ENCODE data around the gene GREB1.

The GREB1 gene

DNA sequence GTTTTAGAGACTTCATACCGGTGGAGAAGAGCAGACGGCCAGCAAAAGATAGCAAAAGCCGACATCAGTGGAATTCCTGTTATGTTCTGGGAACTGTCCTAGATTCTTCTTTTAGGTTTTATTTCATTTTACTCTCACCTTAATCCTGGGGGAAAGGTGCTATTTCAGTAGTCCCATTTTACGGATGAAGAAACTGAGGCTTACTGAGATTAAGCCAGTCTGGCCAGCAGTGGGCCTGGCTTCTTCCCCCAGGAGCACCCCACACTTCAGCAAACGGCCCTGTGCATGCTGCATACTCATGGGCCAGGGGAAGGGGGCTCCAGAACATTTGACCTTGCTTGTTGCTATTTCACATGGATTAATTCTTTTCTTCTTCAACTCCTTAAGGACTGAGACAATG lies 79.5 kb downstream of the GREB1 start:
- H3K4me3 ChIP-seq (ENCODE audit: low read depth, low read length), result no peak overlapping the region
- TF ChIP-seq, protein P1, sequence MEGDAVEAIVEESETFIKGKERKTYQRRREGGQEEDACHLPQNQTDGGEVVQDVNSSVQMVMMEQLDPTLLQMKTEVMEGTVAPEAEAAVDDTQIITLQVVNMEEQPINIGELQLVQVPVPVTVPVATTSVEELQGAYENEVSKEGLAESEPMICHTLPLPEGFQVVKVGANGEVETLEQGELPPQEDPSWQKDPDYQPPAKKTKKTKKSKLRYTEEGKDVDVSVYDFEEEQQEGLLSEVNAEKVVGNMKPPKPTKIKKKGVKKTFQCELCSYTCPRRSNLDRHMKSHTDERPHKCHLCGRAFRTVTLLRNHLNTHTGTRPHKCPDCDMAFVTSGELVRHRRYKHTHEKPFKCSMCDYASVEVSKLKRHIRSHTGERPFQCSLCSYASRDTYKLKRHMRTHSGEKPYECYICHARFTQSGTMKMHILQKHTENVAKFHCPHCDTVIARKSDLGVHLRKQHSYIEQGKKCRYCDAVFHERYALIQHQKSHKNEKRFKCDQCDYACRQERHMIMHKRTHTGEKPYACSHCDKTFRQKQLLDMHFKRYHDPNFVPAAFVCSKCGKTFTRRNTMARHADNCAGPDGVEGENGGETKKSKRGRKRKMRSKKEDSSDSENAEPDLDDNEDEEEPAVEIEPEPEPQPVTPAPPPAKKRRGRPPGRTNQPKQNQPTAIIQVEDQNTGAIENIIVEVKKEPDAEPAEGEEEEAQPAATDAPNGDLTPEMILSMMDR (IDR thresholded peaks at IDR 0.05; ENCODE audit: low read depth, low read length), result no peak
- no peak for DNase-seq (ENCODE audit: low read depth, low spot score)
- in situ Hi-C loops (cut with HindIII; ENCODE audit: low sequenced_read_pairs), result no loop called here

DNA sequence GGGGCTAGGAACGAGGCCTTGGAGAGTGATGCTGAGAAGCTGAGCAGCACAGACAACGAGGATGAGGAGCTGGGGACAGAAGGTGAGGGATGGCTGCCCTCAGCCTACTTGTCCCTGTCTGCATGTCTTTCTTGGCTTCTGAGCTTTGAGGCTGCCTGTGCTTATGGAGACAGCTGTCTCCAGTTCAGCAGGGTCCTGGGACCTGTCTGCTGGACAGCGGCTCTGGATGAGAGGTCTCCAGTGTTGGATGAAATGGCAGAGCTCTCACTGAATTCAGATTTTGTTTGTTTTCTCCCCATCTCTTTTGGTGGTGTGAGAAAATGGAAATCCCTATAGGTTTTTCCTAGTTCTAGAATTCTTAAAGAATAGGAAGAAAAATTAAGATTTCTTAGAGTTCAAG lies 81.4 kb downstream of the GREB1 start:
- TF ChIP-seq, protein P1 (IDR thresholded peaks at IDR 0.05; ENCODE audit: low read depth, low read length), result no peak

DNA sequence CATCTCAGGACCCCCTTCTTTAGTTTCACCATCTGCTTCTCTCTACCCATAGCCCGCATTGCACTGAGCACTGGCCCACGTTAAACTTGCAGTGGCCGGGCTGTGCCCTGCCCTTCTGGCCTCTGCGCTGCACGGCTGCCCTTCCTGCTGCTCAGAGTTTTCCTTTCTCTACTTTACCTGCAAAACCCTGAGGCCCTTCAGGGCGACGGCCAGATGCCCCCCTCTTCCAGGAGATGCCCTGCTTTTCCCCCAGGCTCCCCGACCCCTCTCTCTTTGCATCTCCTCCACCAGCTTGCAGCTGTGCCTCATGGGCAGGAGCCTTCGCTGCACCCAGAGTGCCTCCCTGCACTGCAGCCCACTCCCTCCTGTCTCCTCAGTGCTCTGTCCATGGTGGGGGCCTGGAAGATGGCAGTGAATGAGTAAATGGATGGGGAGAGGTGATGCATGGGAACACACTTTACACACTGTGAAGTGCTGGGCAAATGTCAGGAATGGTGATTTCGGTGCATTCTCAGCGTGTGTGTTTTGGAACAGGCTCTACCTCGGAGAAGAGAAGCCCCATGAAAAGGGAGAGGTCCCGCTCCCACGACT lies 82.3 kb downstream of the GREB1 start:
- DNase-seq (ENCODE audit: low read depth, low spot score), result no peak
- no peak overlapping the region for H3K4me3 ChIP-seq (ENCODE audit: low read depth, low read length)
- in situ Hi-C loops (cut with HindIII; ENCODE audit: low sequenced_read_pairs), result no loop called here
- TF ChIP-seq, protein P1 (IDR thresholded peaks at IDR 0.05; ENCODE audit: low read depth, low read length), result no peak

More for the DNA sequence above, 81.4 kb downstream of the GREB1 start:
- DNase-seq (ENCODE audit: low read depth, low spot score), result no peak
- no peak overlapping the region for H3K4me3 ChIP-seq (ENCODE audit: low read depth, low read length)
- in situ Hi-C loops (cut with HindIII; ENCODE audit: low sequenced_read_pairs), result no loop called here

DNA sequence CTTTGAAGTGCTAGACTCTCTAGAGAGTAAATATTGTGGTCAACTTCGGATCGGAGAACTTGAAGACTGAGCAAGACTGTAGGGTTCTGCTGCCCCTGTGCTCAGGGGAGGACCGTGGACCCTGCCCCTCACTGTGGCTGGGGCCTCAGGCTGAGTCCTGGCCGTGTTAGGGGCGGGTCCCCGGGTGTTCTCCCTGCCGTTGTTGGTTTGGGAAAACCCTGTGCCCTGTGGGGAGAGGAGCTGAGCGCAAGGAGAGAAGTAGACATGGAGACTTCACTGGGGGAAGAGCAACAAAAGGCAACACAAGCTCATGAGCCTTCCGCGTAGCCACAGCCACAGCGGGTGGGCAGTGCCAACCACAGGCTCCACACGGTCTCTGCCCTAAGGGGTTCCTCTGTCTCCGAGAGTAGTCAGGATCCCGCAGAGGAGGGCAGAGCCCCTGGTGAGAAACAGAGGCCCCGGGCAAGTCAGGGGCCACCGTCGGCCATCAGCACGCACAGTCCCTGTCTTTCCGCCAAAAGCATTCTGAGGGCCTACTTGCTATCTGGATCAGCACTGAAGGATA lies 83.1 kb downstream of the GREB1 start:
- no peak for DNase-seq (ENCODE audit: low read depth, low spot score)
- H3K4me3 ChIP-seq (ENCODE audit: low read depth, low read length), result no peak overlapping the region
- in situ Hi-C loops (cut with HindIII; ENCODE audit: low sequenced_read_pairs), result no loop called here
- TF ChIP-seq, protein P1 (IDR thresholded peaks at IDR 0.05; ENCODE audit: low read depth, low read length), result no peak

DNA sequence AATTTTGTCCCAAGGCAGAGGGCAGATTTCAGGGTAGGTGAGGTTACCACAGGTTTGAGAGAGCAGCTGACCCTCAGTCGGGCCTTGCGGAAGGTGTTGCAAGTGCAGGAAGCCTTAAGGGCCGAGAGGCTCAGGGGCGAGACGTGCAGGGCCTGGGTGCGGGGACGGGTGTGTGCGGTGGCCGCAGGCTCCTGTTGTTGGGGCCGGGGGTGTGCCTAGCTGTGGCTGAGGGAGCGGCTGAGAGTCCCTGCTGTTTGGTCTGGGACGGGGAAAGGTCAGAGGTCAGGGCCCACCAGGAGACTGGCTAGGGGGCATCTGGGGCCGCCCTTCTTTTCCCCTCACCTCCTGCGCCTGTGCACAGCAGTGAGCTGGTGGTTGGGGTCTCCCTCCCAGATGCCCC lies 83.7 kb downstream of the GREB1 start:
- no peak overlapping the region for H3K4me3 ChIP-seq (ENCODE audit: low read depth, low read length)
- DNase-seq (ENCODE audit: low read depth, low spot score), result no peak
- TF ChIP-seq, protein P1 (IDR thresholded peaks at IDR 0.05; ENCODE audit: low read depth, low read length), result no peak
- in situ Hi-C loops (cut with HindIII; ENCODE audit: low sequenced_read_pairs), result no loop called here

DNA sequence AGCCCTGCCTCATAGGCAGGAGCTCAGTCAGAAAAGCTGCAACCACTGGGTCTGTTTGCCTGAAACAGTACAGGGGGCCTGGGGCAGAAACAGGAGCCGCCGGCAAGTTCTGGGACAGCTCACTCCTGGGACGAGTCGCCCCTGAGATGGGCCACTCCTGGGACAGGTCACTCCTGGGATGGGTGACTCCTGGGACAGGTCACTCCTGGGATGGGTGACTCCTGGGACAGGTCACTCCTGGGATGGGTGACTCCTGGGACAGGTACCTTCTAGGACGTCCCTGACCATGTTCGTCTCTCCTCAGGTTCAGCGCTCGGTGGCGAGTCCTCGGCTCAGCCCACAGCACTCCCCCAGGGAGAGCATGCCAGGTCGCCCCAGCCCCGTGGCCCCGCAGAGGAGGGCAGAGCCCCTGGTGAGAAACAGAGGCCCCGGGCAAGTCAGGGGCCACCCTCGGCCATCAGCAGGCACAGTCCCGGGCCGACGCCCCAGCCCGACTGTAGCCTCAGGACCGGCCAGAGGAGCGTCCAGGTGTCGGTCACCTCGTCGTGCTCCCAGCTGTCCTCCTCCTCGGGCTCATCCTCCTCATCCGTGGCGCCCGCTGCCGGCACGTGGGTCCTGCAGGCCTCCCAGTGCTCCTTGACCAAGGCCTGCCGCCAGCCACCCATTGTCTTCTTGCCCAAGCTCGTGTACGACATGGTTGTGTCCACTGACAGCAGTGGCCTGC lies 84.3 kb downstream of the GREB1 start:
- in situ Hi-C loops (cut with HindIII; ENCODE audit: low sequenced_read_pairs), result no loop called here
- DNase-seq (ENCODE audit: low read depth, low spot score), result no peak
- no peak overlapping the region for H3K4me3 ChIP-seq (ENCODE audit: low read depth, low read length)
- TF ChIP-seq, protein P1 (IDR thresholded peaks at IDR 0.05; ENCODE audit: low read depth, low read length), result no peak
